Measurements from ENCODE around the gene PLIN4.

PLIN4 gene

GRCh38 chr19:4523306-4524110 is 5.2 kb upstream of the PLIN4 start:
- DNase-seq, result no peak

DNA sequence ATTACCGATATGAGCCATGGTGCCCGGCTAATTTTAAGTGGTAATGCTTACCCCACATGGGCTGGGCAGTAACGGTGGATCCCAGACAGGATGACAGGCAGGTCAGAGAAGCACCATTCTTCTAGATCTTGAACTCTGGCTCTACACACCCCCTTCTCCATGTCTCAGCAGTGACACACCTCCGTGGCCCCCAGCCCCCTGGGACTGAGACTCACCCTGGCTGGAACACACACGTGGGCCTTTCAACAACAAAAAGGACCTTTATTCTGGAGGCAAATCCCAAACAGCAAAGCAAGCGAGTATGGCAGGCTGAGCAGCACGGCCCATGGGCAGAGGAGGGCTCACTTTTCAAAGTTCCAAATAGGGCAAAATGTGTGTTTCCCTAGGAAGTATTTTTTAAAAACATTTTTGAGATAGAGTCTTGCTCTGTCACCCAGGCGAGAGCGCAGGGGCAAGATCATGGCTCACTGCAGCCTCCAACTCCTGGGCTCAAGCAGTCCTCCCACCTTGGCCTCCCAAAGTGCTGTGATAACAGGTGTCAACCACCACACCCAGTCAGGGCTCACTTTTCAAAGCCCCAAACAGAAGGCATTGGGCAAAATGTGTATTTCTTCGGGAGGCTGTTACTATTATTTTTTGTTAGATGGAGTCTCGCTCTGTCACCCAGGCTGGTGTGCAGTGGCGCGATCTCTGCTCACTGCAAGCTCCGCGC is 4.2 kb upstream of the PLIN4 start:
- DNase-seq, result no peak

- no peak for DNase-seq
Measured at GRCh38 chr19:4521888-4522242, 3.6 kb upstream of the PLIN4 start.

- no peak for DNase-seq
Measured at GRCh38 chr19:4521170-4521887, 3.0 kb upstream of the PLIN4 start.

- DNase-seq, result no peak
Measured at GRCh38 chr19:4519521-4520277, 1.4 kb upstream of the PLIN4 start.

- DNase-seq, result no peak
Measured at GRCh38 chr19:4519172-4519496, 848 bp upstream of the PLIN4 start.

- DNase-seq, result no peak
Measured at GRCh38 chr19:4517451-4518057, 732 bp downstream of the PLIN4 start.

- DNase-seq, result no peak
Measured at GRCh38 chr19:4516939-4517300, 1.4 kb downstream of the PLIN4 start.

GRCh38 chr19:4516199-4516938 is 1.9 kb downstream of the PLIN4 start:
- no peak for DNase-seq

GRCh38 chr19:4515732-4516131 is 2.6 kb downstream of the PLIN4 start:
- no peak for DNase-seq

DNA sequence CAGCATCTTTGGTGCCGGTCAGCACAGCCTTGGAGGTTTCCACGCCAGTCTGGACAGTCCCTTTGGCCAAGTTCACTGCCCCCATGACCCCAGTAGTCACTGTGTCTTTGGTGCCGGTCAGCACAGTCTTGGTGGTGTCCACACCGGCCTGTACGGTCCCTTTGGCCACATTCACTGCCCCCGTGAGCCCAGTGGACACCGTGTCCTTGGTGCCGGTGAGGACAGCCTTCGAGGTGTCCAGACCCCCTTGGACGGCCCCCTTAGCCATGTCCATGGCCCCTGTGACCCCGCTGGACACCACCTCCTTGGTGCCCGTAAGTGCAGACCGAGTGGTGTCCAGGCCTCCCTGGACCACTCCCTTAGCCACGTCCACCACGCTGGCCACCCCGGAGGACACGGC is 5.0 kb downstream of the PLIN4 start:
- no peak for DNase-seq

DNA sequence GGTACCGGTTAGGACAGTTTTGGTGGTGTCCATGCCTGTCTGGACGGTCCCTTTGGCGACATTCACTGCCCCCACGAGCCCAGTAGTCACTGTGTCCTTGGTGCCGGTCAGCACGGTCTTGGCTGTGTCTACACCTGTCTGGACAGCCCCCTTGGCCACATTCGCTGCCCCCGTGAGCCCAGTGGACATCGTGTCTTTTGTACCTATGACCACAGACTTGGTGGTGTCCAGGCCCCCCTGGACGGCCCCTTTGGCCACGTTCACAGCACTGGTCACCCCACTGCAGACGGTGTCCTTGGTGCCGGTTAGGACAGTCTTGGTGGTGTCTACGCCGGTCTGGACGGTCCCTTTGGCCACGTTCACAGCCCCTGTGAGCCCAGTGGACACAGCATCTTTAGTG is 6.2 kb downstream of the PLIN4 start:
- no peak for DNase-seq

- no peak for DNase-seq
Measured at GRCh38 chr19:4511300-4512054, 6.8 kb downstream of the PLIN4 start.

GRCh38 chr19:4510435-4511255 is 7.6 kb downstream of the PLIN4 start:
- DNase-seq, result no peak

- DNase-seq, result no peak
Measured at GRCh38 chr19:4508698-4509097, 9.6 kb downstream of the PLIN4 start.

DNA sequence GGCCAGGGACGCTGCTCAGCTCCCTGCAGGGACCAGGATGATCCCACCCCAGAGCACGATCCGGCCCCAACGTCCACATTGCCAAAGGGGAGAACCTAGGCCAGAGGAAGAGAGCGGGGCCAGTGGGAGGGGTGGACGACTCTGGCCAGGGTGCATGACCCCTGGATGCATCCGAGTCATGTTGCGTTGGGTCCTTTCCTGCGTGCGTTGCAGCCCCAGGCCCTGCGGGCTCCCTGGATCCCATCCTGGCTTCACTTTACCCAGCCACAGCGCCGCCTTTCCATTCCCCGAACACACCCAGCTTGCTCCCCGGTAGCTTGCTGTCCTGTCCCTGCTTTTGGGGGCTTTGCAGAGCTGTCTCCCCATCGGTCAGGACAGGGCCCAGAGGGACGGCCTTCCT is 10.5 kb downstream of the PLIN4 start:
- no peak for DNase-seq

DNA sequence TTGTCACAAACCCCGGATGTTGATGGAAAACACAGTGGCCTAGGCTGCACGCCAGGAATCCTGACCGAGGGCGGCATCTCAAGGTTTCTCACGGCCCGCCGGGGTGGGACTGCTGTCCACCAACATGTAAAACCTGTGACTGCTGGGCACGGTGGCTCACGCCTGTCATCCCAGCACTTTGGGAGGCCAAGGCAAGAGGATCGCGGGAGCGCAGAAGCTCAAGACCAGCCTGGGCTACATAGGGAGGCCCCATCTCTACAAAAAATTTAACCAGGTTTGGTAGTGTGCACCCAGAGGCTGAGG is 11.2 kb downstream of the PLIN4 start:
- DNase-seq, result no peak

GRCh38 chr19:4506449-4507149 is 11.7 kb downstream of the PLIN4 start:
- no peak for DNase-seq

DNA sequence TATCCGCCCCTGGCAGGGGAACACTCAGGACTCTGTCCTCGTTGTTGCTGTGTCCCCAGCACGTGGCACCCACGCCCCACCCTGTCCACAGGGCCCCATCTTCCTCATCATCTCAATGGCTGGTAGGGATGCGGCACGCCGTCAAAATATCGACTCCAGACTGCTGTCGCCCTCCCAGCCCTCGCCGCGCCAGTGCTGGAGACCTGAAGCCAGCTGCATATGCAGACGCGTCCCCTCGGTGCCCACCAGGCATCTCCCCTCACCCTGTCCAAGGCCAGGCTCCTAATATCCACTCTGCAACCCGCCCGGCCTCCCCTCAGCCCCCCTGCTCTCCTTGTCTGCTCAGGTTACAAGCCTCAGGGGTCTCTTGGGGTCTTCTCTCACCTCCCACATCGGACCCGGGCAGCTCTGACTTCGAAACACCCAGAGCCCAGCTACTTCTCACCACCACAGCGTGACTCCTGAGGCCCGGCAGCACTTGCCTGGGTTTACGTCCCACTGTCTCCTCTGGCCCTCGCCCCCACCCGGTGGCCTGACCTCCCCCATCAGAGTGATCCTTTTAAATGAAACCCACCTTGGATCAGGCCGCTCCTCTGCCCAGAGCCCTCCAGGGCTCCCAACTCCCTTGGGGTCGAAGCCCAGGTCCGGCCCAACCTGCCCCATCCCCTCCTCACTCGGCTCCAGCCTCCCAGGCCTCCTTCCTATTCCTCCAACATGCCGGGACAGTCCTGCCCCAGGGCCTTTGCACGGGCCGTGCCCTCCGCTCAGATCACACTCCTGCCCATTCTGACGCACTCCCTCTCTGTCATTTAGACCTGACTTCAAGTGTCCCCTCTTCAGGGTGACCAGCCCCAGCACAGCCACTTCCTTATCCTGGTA is 12.5 kb downstream of the PLIN4 start:
- no peak for DNase-seq
